Measurements from ENCODE around the gene APOBEC3H.

APOBEC3H gene

DNA sequence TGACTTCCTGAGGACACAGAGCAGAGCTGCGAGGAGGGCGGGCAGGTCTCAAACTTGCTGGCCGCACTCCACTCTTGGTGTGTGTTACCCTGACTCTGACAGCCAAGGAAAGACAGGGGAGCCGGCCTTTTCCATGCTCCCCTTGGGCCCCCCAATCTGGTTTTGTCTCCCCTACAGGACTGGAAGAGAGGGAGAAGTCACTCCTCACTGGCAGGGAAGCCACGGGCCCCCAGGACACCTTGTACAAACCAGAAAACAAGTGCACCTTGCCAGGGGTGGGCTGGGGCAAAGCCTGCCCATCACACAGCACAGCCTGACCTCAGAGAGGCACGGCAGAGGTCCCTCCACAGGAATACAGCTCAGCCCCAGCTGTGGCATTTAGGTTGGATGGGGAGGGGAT, 35.2 kb downstream of the APOBEC3H start:
- TF ChIP-seq, protein P1, sequence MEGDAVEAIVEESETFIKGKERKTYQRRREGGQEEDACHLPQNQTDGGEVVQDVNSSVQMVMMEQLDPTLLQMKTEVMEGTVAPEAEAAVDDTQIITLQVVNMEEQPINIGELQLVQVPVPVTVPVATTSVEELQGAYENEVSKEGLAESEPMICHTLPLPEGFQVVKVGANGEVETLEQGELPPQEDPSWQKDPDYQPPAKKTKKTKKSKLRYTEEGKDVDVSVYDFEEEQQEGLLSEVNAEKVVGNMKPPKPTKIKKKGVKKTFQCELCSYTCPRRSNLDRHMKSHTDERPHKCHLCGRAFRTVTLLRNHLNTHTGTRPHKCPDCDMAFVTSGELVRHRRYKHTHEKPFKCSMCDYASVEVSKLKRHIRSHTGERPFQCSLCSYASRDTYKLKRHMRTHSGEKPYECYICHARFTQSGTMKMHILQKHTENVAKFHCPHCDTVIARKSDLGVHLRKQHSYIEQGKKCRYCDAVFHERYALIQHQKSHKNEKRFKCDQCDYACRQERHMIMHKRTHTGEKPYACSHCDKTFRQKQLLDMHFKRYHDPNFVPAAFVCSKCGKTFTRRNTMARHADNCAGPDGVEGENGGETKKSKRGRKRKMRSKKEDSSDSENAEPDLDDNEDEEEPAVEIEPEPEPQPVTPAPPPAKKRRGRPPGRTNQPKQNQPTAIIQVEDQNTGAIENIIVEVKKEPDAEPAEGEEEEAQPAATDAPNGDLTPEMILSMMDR (IDR thresholded peaks at IDR 0.05), result no peak

DNA sequence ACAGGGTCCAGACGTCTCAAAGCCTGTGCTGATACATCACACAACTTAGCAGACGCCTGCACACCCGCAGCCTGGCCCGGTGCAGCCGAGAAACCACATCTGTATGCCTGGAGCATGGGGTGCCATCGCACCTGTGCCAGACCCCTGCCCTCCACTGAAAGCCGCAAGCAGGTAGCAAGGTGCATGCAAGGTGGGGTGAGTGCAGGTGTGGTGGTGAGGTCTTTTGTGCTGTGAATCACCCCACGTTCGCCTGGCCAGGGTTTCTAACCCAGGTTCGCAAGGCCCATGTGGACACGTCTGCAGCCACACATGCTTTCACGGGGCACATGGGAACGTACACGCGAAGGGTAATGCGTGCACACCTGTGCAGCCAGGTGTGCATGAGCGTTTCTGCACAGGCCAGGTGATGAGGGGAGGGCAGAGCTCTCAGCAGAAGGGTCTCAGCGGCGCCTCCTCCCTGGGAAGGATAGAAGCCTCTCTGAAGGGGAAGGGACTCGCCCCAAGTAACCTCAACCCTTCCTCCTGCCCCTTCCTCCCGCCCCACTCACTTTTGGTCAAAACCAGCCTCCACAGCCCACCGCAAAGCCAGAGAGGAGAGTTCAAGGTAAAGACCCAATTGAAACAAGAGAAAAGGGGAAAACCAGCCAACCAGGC, 36.0 kb downstream of the APOBEC3H start:
- TF ChIP-seq, protein P1 (IDR thresholded peaks at IDR 0.05), result no peak

DNA sequence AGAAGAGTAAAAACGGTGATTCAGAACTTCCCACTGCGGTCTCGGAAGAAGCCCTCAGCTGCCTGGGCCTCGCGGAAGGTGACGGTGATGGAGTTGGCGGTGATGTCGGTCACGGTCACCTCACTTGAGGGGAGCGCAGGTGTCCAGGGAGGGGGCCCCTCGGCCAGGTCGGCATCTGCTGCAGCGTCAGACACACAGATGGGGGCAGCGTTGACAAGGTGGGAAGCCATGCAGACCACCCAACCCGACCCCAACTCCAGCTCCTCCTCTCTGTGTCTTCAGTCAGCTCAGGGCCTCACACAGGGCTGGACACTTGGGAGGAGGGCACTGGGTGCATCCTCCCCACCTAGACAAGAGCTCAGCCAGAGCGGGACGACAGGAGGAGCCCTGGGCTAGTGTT, 36.8 kb downstream of the APOBEC3H start:
- TF ChIP-seq, protein P1 (IDR thresholded peaks at IDR 0.05), result no peak

DNA sequence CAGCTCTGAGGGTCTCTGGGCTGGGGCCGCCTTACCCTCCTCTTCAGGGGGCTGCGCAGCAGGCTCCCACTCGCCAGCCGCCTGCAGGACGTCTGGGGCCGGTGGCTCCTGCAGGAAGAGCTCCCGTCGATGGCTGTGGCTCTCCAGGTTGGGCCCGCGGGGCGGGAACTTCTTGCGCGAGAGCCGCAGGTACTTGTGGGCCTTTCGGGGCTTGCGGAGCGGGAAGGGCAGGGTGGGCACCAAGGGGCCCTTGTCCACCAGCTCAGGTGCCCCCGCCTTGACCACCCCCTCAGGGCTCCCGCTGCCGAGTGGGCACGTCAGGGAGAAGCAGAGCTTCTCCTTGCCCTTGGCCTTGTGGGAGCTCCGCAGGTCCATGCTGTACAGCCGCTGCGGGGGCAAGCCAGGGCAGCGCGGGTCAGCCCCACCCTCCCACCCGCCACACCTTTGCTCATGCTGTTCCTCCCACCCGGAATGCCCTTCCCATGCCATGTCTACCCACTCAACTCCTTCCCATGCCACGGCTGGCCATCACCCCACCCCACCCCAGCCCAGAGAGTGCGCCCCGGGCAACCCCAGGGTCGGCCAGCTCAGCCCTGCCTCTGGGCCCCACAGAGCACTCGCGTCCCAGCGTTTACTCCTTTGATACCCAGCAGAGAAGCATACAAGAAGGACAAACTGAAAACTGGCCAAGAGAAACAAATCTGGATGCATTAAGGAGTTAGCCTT, 37.5 kb downstream of the APOBEC3H start:
- TF ChIP-seq, protein P1 (IDR thresholded peaks at IDR 0.05), result no peak

DNA sequence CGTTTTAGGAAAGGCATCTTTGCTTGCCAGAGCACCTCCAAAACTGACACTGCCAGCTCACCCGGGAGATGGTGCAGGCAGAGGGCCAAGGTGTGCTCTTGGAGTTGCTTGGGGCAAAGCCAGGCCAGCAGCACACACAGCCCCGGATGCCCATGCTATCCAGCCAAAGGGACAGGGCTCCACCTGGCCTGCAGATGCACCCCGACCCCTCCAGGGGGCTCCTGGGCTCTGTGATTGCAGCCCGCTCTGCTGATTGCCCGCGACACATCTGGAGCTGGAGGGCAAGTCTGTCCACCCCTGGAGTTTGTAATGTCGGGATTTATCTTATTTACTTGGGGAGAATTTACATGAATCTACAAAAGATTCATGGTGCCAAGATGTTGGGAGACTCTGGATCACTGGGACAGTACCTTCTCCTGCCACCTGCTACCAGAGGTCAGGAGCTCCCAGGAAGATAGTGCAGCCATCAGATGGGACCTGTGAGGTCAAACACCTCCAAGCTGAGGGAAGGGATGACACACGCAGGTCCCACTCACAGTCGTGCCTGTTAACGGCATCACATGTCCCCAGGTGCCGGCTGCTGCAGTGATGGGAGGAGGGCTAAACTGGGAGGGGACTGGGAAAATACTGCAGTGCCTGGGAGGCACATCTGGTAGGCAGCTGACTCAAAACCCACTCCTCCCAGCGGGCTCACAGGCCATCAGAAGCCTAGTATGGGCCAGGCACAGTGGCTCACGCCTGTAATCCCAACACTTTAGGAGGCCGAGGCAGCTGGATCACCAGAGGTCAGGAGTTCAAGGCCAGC, 38.2 kb downstream of the APOBEC3H start:
- TF ChIP-seq, protein P1 (IDR thresholded peaks at IDR 0.05), result peak; percentile 74

DNA sequence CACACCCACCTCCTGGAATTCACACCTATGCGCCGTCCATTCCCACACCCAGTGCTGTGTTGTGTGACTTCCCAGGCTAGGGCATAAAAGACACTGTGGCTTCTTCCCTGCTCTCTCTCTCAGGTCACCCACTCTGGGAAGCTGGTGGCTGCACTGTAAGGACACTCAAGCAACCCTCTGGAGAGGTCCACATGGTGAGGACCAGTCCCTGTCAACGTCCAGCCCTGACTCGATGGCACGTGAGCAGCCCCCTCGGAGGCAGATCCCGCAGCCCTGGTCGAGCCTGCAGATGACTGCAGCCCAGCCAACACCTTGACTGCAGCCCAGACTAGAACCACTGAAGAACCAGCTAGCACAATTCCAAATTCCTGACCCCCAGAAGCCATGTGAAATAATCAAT, 39.3 kb downstream of the APOBEC3H start:
- TF ChIP-seq, protein P1 (IDR thresholded peaks at IDR 0.05), result no peak

DNA sequence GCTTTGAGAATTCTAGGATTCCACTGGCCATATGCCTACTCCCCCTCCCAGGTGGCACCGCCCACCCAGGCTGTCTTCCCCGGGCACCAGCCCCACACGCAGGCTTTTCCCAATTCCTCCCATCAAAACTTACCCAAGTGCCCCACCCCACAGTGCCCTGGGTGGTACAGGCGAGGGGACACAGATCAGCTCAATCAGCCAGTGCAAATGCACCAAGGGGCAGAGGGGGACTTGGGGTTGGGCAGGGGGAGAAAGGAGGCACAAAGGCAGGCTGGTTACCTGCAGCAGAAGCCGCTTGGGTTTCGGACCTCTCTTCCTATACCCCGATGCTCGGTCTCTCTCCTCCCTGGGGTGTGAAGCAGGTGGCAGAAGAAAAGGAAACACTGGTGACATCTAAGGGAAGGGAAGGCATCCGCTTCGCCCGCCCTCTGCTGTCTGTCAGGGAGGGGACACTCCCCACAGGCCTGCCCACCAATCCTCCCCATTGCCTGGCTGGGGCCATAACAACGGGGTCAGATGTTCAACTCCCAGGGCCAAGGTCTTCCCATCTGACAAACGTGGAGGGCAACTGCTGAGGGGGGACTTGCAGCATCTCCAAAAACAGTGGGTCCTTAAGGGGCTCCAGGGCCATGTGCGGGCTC, 41.4 kb downstream of the APOBEC3H start:
- TF ChIP-seq, protein P1 (IDR thresholded peaks at IDR 0.05), result no peak

All from LNCAP (cell line).